PC-9 (cell line): ENCODE measurements around the gene XXYLT1.

ENCODE experiments used
- EZH2 ChIP-seq: fragments of 200-600 bp; sonication (generic); IDR thresholded peaks from 2 replicates; pipeline ENCODE4 v1.8.0; 2017; ENCODE audit warnings: antibody characterized with exemption, low read depth
- TF ChIP-seq, protein P1 (sequence below): fragments of 200-600 bp; sonication (generic); conservative IDR thresholded peaks from 2 replicates; pipeline ENCODE4 v1.6.1; 2017; ENCODE audit warnings: mixed run types, antibody characterized with exemption, mild to moderate bottlenecking, moderate library complexity

DNA sequence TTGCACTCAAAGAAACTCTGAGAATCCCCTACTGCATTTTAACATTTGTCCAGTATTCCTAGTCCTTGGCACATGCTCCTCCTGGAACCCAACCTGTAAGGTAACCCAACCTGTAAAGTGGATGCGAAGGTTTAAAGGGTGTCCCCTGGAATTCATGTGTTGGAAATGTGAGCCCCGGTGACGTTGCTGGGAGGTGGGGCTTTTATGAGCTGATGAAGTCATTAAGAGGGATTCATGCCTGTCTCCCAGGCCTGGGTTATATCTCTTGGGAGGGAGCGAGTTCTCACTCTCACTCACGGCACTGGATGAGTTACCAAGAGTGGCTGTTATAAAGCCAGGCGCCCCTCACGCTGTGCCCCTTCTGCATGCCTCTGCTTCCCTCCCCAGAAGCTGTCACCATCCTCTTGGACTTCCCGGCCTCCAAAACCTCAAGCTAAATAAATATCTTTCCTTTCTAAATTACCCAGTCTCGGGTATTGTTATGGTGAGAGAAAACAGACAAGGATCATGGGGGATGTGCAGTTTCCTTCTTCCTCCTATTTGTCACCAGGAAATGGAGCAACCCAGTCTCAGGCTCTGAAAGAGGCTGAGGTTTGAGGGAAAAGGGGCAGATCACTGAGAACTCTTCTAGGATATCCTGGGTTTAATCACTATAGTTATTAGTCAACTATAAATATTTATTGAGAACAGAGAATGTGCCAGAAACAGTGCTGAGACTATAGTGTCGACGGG lies 7.6 kb downstream of the XXYLT1 start:
- TF ChIP-seq, protein P1, sequence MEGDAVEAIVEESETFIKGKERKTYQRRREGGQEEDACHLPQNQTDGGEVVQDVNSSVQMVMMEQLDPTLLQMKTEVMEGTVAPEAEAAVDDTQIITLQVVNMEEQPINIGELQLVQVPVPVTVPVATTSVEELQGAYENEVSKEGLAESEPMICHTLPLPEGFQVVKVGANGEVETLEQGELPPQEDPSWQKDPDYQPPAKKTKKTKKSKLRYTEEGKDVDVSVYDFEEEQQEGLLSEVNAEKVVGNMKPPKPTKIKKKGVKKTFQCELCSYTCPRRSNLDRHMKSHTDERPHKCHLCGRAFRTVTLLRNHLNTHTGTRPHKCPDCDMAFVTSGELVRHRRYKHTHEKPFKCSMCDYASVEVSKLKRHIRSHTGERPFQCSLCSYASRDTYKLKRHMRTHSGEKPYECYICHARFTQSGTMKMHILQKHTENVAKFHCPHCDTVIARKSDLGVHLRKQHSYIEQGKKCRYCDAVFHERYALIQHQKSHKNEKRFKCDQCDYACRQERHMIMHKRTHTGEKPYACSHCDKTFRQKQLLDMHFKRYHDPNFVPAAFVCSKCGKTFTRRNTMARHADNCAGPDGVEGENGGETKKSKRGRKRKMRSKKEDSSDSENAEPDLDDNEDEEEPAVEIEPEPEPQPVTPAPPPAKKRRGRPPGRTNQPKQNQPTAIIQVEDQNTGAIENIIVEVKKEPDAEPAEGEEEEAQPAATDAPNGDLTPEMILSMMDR = no peak
- no peak for TF ChIP-seq EZH2
